Testis (tissue), 5 donors: Measurements from ENCODE around the gene SLC9A6. TPM values are rescaled to one million over a fixed set of nuclear protein-coding genes. Genes with fewer than 3 reads are reported as not detected.

Source experiments
- DNase-seq: peaks from one replicate; pipeline ENCODE4 v3.0.0-alpha.2; 2019
- H3K27ac ChIP-seq, 2 donors: fragments of 200-600 bp; sonication (generic); one replicate each; pipeline ENCODE4 v1.5.1; 2019
- H3K27me3 ChIP-seq: fragments of 200-600 bp; sonication (generic); one replicate; pipeline ENCODE4 v1.5.1; 2019
- H3K36me3 ChIP-seq: fragments of 200-600 bp; sonication (generic); one replicate; pipeline ENCODE4 v1.5.1; 2017; ENCODE audit warnings: low read depth; ENCODE audit errors: missing control alignments
- H3K4me1 ChIP-seq: fragments of 200-600 bp; sonication (generic); one replicate; pipeline ENCODE4 v1.5.1; 2019
- H3K4me3 ChIP-seq, 2 donors: fragments of 200-600 bp; sonication (generic); one replicate each; pipeline ENCODE4 v1.5.1; 2017 to 2019
- H3K9me3 ChIP-seq: fragments of 200-600 bp; sonication (generic); one replicate; pipeline ENCODE4 v1.5.1; 2017
- CTCF ChIP-seq, 3 experiments: fragments of 450-650 bp in 2 of 3; fragments of 200-600 bp in 1 of 3; sonication (generic) in 1 of 3; IDR thresholded peaks; one replicate each; pipeline ENCODE4 v1.5.1; 2016 to 2019; ENCODE audit warnings: antibody characterized with exemption in 3 of 3, mild to moderate bottlenecking in 2 of 3, moderate library complexity in 1 of 3
- POLR2A ChIP-seq: fragments of 450-650 bp; IDR thresholded peaks from one replicate; pipeline ENCODE4 v1.6.1; 2017; ENCODE audit warnings: antibody characterized with exemption, mild to moderate bottlenecking, moderate library complexity
- WGBS, 2 donors: methylation state at CpG; one replicate each; pipeline ENCODE4 v1.1.5; 2018; 5-methylcytosine and 5-hydroxymethylcytosine counted together
- intact Hi-C: fragments of 100-400 bp; cut with DNase I; formaldehyde crosslinking; loops from one replicate; pipeline ENCODE4 v1.15.1; 2023; ENCODE audit warnings: low total_unique reads
- long read RNA-seq, 2 donors: transcript quantifications; one replicate each; lab custom pipeline, GENCODE V29; 2026
- polyA plus RNA-seq: library from polyadenylated mRNA; stranded (reverse); fragments of 350-450 nt; fragmentation: Illumina TruSeq; extraction: RNeasy Lipid Tissue Mini Kit (QIAGEN cat#74804); gene quantifications from one replicate; pipeline ENCODE4 v1.2.3, GENCODE V29; 2014; ENCODE audit warnings: low read depth, low replicate concordance; ENCODE audit not compliant: insufficient read depth
- total RNA-seq, 2 donors: library from RNA; depleted of rRNA; stranded (reverse); fragments of >200 nt; gene quantifications; one replicate each; pipeline ENCODE4 v1.2.3, GENCODE V29; 2016

SLC9A6 gene
- total RNA-seq (10 to 100 TPM; 18.3 to 19.9 TPM), polyA plus RNA-seq (13.0 TPM)
- long read RNA-seq, donor 1: 0 reads
- long read RNA-seq, donor 2: 0 reads

GRCh38 chrX:135985157-135985972, at the start of gene SLC9A6:
Gene SLC9A6 (plus strand): TSS chrX:135985435. CDS start chrX:135985659, 224 bp downstream.
- TF ChIP-seq POLR2A: no peak
- TF ChIP-seq CTCF (IDR thresholded peaks at IDR 0.05): no peak

GRCh38 chrX:135944486-135944885, 40.7 kb upstream of the SLC9A6 start:
- no peak for DNase-seq
- TF ChIP-seq POLR2A: no peak
- no peak for TF ChIP-seq CTCF (IDR thresholded peaks at IDR 0.05)
- Histone ChIP-seq H3K36me3 (no peaks in the 10 kb centered on the region), H3K27ac (no peak overlapping the region), H3K9me3 (no peaks in the 10 kb centered on the region), H3K4me3 (no peak overlapping the region), H3K27me3 (no peaks in the 10 kb centered on the region), H3K4me1 (no peaks in the 10 kb centered on the region)
- intact Hi-C loops: no loop called here
- 72 to 89% methylated on average over 2 of the region's 2 CpGs for WGBS, 2 donors

More at GRCh38 chrX:135985157-135985972, at the start of gene SLC9A6:
- 0 to 1% methylated on average over 14 to 29 of the region's 68 CpGs for WGBS, 2 donors
- peak; percentile 81 for DNase-seq
- no peaks in the 10 kb centered on the region for H3K27me3 ChIP-seq
- intact Hi-C loops: no loop called here
- no peaks in the 10 kb centered on the region for H3K9me3 ChIP-seq
- H3K27ac ChIP-seq: peak within 1 kb of the TSS; percentile 76 to 80
- no peaks in the 10 kb centered on the region for H3K4me1 ChIP-seq
- H3K4me3 ChIP-seq: peak within 1 kb of the TSS; percentile 64 to 79
- no peaks in the 10 kb centered on the region for H3K36me3 ChIP-seq

GRCh38 chrX:135951291-135951690, 33.9 kb upstream of the SLC9A6 start:
- Histone ChIP-seq H3K4me3 (no peak overlapping the region), H3K4me1 (no peaks in the 10 kb centered on the region), H3K36me3 (no peaks in the 10 kb centered on the region), H3K27ac (no peak overlapping the region), H3K27me3 (no peaks in the 10 kb centered on the region), H3K9me3 (no peaks in the 10 kb centered on the region)
- TF ChIP-seq POLR2A (no peak), CTCF (IDR thresholded peaks at IDR 0.05) (no peak)
- WGBS, 2 donors: 62 to 86% methylated on average over 3 to 4 of the region's 4 CpGs
- DNase-seq: no peak
- intact Hi-C loops: no loop called here

- peak overlapping the region; percentile 91 for H3K27ac ChIP-seq
- intact Hi-C loops: no loop called here
- WGBS, 2 donors: 0 to 2% methylated on average over 7 to 9 of the region's 10 CpGs
- TF ChIP-seq CTCF (IDR thresholded peaks at IDR 0.05) (no peak), POLR2A (no peak)
- H3K27me3 ChIP-seq: no peaks in the 10 kb centered on the region
- peak overlapping the region; percentile 71 to 80 for H3K4me3 ChIP-seq
- peaks cover 4% of the 10 kb centered on the region for H3K4me1 ChIP-seq
- DNase-seq: peak; percentile 19
- no peaks in the 10 kb centered on the region for H3K9me3 ChIP-seq
- no peaks in the 10 kb centered on the region for H3K36me3 ChIP-seq
Observed at GRCh38 chrX:135973025-135973547, 12.1 kb upstream of the SLC9A6 start.
